NAMALWA (cell line): ENCODE results near the gene UCN.
A peak's percentile ranks its signal among the peaks of the same experiment; 100 is the strongest.
"Not testable (repeated sequence)": the region's sequence is repeated elsewhere in the genome, so short reads cannot be mapped to it uniquely, and the experiment has no call there.

Experiments
- DNase-seq: peaks from one replicate; pipeline ENCODE4 v3.0.0-alpha.2; 2015; ENCODE audit warnings: low spot score

Gene UCN

GRCh38 chr2:27282892-27283291, 25.4 kb downstream of the UCN start:
- DNase-seq, result no peak

DNA sequence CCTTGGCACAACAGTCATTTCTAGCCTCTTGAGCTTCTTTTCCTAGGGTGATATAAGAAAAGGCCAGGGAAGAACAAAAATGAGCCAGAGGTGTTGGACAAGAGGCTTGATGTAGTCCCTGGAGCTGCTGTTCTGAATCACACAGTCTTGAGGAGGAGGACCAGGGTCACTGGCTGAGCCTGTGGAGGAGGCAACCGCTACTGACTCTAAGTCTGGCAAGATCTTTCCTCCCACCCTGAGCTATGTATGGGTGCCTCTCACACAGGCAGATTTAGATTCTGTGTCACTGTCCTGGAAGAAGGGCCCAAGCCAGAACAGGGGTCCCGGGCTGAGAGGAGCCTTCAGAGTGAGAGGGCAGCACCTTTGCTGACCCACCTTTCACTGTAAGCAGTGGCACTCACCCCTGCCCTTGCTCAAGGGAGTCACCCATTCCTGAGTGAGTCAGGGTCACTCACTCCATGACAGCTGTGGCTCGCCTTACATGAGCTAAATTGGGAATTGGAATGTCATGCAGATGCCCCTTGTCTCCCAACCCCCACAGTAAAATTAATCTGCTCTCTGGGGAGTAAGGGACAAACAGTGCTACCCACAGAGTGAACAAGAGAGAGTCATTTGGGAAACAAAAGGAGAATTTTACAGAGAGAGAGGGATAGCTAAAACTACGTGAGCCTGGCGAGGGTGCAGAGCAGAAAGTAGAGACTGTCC, 26.2 kb downstream of the UCN start, which contains the start of gene TRIM54:
TRIM54 (plus strand) TSS at position 575 of the 705 bp plus-strand sequence. CDS start 303 bp downstream, outside the sequence.
- DNase-seq, result no peak

DNA sequence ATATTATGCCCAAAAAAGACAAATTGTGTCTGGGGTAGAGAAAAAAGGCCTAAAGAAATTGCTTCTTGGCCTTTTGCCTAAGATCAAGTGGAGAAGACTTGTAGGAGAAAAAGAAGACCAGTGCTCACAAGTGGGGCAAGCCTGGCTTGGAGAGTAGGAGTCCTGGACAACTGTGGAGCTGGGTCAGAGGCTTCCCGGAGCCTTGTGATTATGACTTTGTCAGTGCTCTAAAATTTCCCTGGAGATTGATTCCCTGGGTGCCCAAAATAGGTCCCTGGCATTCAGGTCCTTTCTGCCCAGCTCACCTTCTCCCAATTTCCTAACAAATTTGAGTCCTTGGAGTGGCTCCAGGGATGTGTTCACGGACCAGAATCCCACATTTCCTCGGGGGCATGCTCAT, 26.8 kb downstream of the UCN start:
- DNase-seq, result no peak

- no peak for DNase-seq
Observed at GRCh38 chr2:27280826-27281225, 27.4 kb downstream of the UCN start.

- DNase-seq, result no peak
Observed at GRCh38 chr2:27278010-27278409, 30.2 kb downstream of the UCN start.

DNA sequence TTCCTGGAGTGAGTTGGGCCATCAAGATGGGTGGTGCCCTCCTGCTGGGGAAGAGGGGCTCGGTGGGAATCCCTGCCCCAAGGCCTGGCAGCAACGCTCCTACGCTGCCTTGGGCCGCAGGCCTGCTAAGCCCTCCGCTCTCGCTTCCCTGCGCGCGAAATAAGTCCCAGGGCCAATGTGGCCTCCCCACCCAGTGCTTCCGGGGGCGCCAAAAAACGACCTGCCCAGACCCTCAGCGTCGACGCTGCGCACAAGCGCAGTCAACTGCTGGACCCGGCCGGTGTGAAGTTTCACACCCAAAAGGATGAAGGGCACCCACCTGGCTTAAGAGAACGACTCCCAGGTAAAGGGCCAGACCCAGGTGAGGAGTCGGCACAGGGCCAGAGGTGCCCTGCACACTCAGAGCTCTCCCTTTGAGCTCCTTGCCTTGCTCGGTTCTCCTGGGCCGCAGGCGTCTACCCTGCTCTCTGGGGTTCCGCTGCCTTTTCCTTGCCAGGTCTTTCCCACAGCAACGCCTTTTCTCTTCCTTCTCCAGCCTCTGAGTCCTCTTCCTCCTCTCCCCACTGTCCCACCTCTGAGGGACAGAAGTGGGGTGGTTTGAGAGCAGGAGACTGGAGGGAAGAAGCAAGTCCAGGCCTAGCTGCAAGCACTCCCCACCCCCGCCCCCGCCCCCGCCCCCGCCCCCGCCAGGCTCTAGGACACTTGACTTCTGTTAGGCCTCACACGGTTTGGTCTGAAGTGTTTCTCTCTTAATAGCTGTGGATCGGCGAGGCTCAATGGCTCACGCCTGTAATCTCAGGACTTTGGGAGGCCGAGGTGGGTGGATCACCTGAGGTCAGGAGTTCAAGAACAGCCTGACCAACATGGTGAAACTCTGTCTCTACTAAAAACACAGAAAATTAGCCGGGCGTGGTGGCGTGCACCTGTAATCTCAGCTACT, 32.8 kb downstream of the UCN start, which contains the start of gene DNAJC5G:
DNAJC5G (plus strand) TSS at position 223 of the 940 bp plus-strand sequence. CDS start 1,296 bp downstream, outside the sequence.
- no peak for DNase-seq

DNA sequence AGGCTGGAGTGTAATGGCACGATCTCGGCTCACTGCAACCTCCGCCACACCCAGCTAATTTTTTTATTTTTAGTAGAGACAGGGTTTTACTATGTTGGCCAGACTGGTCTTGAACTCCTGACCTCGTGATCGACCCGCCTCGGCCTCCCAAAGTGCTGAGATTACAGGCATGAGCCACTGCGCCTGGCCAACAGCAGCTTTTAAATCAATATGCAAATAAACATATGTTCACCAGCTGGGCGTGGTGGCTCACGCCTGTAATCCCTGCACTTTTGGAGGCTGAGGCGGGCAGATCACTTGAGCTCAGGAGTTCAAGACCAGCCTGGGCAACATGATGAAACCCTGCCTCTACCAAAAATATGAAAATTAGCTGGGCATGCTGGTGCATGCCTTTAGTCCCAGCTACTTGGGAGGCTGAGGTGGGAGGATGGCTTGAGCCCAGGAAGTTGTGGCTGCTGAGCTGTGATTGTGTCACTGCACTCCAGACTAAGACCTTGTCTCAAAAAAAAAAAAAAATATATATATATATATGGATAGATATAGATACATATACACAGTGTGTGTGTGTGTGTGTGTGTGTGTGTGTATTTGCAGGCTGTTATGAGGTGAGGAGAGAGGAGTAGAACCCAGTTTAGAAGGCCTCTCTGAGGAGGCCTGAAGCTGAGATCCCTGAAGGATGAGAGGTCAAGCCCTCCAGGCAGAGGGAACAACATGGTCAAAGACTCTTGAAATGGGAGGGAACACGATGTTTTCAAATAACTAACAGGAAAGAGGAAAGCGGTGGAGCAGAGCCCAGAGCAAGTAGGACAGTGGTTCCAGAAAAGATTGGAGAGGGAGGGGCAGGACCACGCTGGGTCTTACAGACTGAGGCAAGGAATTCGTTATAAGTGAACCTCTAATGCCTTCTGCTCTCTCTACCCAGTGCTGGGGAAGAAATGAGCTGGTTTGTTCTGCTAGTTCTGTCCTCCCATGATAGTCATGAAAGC, 35.4 kb downstream of the UCN start:
- not testable (repeated sequence) for DNase-seq

DNA sequence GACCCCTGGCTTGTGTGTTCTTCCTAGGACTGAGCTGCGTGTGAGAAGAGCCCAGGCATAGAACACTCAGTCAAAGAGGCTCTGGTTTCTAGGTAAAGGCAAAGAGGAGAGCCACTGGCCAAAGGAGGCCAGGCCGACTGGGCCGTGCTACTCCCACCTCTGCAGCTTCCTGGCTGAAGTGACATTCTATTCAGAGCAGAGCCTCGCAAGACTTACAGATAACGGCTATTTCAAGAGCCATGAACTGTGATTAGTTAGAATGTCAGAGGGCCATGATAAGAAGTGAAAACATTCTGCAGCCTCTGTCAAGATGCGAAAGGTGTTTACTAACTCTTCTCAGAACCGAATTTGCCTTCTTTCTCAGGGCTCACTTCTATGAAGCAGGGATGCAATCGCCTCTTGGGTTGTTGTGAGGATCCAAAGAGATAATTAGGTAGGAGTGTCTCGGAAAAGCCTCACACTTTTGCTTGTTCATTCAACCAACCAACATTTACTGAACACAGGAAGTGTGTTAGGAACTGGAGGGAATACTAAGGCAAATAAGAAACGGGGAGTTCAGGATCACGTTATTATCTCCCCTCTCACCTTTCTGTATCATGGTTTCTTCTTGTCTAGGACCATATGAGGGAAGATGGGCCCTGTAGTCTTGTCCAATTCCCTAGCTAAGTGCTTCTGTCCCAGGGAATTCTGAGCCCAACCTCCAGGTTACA, 36.5 kb downstream of the UCN start:
- no peak for DNase-seq

- DNase-seq, result no peak
Observed at GRCh38 chr2:27270670-27271069, 37.6 kb downstream of the UCN start.

GRCh38 chr2:27270131-27270530, 38.1 kb downstream of the UCN start:
- DNase-seq, result no peak

GRCh38 chr2:27268296-27268695, 39.9 kb downstream of the UCN start:
- not testable (repeated sequence) for DNase-seq

DNA sequence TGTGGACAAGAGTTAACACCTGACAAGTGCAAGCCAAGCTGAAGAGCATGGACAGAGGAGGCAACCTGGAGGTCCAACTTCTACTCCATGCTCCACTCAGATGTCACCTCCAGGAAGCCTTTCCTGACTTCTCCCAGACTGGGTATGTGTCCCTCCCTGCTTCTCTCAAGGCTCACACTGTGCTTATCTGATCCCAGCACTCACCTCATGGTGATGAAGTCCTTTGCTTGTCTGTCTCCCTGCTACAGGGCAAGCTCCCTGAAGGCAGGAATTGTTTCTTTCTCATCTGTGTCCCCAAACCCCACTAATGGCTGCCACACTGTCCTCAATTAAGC, 42.7 kb downstream of the UCN start:
- no peak for DNase-seq

GRCh38 chr2:27264753-27265535, 43.3 kb downstream of the UCN start:
- peak; percentile 49 for DNase-seq

- no peak for DNase-seq
Observed at GRCh38 chr2:27264253-27264752, 43.9 kb downstream of the UCN start.

DNA sequence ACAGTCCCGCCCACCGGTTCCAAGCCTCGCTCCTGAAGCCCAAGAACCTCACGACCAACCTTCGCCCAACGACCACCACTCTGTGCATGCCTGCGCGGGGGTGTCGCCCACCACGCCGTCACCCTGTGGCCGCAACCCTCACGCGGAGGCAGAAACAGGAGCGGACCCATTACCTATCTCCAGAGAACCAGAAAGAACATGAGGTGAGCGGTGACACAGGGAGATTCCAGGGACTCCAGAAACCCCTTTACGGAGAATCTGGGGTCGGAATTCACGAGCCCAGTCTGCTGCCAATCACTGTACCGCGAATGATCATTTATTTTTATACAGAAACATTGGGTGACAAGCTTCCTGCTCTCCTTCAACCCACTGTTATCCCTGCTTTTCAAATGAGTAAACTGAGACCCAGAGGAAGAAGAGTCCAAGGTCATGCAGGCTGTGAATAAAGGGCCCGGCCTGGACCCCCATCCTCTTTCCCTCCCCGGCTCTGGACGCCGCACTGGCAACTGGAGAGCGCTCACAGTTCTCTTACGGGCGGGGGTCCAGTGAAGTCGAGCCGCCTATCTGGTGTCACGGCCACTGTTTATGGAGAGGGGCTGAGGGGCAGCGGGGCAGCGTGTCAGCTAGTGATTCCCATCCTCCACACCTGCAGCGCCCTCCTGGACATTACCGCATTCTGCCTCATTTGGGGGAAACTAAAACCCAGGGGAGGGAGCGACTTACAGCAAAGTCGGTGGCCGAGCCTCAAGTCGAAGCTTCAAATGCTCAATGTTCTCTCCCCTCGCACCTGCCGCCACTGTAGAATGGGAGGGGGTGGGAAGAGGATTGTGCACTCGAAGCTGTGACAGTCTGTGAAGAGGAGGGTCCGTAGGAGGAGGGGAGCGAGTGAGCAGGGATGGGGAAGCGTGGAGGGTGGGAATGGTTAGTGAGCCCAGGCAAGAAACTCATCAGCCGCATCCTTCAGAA, 44.7 kb downstream of the UCN start:
- DNase-seq, result no peak

- DNase-seq, result no peak
Observed at GRCh38 chr2:27262379-27263286, 45.6 kb downstream of the UCN start, which contains the start of gene SLC30A3. Gene SLC30A3 (minus strand): TSS chr2:27263047. CDS start chr2:27262906, 141 bp downstream.

DNA sequence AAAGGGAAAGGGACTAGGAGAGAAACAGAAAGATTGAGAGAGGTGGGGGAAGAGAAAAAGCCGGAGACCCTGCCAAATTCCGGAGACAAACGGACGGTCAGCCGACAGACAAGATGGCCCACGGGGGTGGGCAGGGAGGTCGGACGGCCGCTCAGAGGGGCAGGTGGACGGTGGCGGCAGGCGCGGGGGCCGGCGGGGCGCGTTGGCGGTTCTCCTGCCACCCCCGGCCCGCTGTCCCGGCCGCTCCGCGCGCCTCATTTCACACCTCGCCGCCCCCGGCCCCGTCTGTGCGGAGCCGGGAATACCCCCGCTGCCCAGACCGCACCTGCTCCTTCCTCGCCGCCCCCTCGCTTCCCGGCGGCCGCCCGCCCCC, 46.3 kb downstream of the UCN start:
- no peak for DNase-seq
